Bronchial epithelial cell (primary cell): ENCODE data around the gene EMILIN3. TPM values are rescaled to one million over a fixed set of nuclear protein-coding genes. Genes with fewer than 3 reads are reported as not detected.

Experiments used
- DNase-seq: peaks from one replicate; pipeline ENCODE4 v3.0.0-alpha.2; 2010; ENCODE audit warnings: low read depth
- FAIRE-seq: peaks from 2 replicates; lab custom pipeline; 2011; peaks lifted over from hg19 to GRCh38; lab: Jason Lieb, UNC
- H3K27me3 ChIP-seq: 2 replicates; pipeline ENCODE4 v1.5.1; 2011; ENCODE audit warnings: low read length; ENCODE audit not compliant: control insufficient read depth, insufficient read depth
- H3K36me3 ChIP-seq: 2 replicates; pipeline ENCODE4 v1.5.1; 2011; ENCODE audit warnings: low read length; ENCODE audit not compliant: control insufficient read depth, insufficient read depth
- H3K4me3 ChIP-seq: 2 replicates; pipeline ENCODE4 v1.5.1; 2011; ENCODE audit warnings: mild to moderate bottlenecking, low read depth, low read length, control low read depth
- total RNA-seq: library from RNA; depleted of rRNA; stranded (reverse); fragments of >200 nt; gene quantifications from 2 replicates; pipeline ENCODE4 v1.2.1, GENCODE V29; 2014
- TF ChIP-seq, protein P1 (sequence below): IDR thresholded peaks from 2 replicates; pipeline ENCODE4 v1.5.1; 2011; ENCODE audit warnings: mild to moderate bottlenecking, moderate library complexity, low read length, control low read depth, inconsistent platforms; ENCODE audit not compliant: insufficient read depth, severe bottlenecking

The EMILIN3 gene
- total RNA-seq, 1 donor from 2014 or later: not detected

DNA sequence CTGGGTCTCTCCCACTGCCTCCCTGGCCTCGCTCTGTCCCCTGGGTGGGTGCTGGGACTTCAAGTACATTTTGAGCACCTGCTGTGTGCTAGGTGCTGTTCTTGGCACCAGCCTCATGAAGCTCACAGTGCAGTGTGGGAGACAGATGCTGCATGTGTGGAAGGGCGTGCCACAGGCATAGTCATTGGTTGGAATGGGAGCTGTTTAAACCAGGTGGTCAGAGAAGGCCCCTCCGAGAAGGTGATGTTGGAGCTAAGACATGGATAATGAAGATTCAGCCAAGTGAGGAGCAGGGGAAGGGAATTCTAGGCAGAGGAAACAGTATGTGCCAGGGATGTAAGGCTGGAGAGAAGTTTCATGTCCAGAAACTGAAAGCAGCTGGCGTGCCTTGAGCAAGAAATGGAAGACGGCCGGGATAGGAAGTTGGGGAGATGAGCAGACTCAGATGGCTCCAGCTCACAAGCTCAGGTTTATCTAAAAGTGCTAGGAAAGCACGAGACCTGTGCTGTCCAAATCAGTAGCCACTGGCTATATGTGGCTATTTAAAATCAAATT is 16.1 kb downstream of the EMILIN3 start:
- FAIRE-seq (no peak), DNase-seq (no peak)
- TF ChIP-seq, protein P1, sequence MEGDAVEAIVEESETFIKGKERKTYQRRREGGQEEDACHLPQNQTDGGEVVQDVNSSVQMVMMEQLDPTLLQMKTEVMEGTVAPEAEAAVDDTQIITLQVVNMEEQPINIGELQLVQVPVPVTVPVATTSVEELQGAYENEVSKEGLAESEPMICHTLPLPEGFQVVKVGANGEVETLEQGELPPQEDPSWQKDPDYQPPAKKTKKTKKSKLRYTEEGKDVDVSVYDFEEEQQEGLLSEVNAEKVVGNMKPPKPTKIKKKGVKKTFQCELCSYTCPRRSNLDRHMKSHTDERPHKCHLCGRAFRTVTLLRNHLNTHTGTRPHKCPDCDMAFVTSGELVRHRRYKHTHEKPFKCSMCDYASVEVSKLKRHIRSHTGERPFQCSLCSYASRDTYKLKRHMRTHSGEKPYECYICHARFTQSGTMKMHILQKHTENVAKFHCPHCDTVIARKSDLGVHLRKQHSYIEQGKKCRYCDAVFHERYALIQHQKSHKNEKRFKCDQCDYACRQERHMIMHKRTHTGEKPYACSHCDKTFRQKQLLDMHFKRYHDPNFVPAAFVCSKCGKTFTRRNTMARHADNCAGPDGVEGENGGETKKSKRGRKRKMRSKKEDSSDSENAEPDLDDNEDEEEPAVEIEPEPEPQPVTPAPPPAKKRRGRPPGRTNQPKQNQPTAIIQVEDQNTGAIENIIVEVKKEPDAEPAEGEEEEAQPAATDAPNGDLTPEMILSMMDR: no peak
- Histone ChIP-seq H3K4me3 (no peak overlapping the region), H3K36me3 (peaks cover 33% of the 10 kb centered on the region), H3K27me3 (no peaks in the 10 kb centered on the region)

DNA sequence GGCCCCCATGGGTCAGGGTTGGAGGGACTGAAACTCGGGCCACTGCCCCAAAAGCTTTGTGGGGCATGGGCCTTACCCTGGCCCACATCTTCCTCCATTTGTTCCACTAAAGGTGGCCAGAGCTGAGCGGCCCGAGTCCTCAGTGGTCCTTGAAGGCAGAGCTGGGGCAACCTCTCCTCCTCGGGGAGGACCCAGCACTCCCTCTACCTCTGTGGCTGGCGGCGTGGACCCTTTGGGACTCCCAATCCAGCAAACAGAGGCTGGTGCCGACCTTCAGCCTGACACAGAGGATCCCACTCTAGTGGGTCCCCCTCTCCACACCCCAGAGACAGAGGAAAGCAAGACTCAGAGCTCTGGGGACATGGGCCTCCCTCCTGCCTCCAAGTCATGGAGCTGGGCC is 16.7 kb downstream of the EMILIN3 start:
- no peak for DNase-seq
- no peaks in the 10 kb centered on the region for H3K27me3 ChIP-seq

DNA sequence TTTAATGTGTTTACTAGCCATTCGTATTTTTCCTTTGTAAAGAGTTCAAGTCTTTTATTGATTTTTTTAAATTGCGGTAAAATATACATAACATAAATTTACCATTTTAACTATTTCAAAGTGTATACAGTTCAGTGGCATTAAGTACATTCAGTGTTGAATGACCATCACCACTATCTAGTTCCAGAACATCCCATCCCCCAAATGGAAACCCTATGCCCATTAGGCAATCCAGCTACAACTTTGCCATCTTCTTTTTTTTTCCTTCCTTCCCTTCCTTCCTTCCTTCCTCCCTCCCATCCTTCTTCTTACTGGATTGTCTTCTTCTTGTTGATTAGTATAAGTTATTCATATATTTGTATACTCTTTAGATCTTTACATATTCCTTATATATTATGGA is 17.4 kb downstream of the EMILIN3 start:
- H3K27me3 ChIP-seq: no peaks in the 10 kb centered on the region
- FAIRE-seq (no peak), DNase-seq (no peak)
- H3K4me3 ChIP-seq: no peak overlapping the region
- H3K36me3 ChIP-seq: peaks cover 31% of the 10 kb centered on the region
- TF ChIP-seq, protein P1: no peak

More for the DNA sequence above, 16.7 kb downstream of the EMILIN3 start:
- peaks cover 31% of the 10 kb centered on the region for H3K36me3 ChIP-seq
- H3K4me3 ChIP-seq: no peak overlapping the region
- TF ChIP-seq, protein P1: no peak
- FAIRE-seq: no peak

DNA sequence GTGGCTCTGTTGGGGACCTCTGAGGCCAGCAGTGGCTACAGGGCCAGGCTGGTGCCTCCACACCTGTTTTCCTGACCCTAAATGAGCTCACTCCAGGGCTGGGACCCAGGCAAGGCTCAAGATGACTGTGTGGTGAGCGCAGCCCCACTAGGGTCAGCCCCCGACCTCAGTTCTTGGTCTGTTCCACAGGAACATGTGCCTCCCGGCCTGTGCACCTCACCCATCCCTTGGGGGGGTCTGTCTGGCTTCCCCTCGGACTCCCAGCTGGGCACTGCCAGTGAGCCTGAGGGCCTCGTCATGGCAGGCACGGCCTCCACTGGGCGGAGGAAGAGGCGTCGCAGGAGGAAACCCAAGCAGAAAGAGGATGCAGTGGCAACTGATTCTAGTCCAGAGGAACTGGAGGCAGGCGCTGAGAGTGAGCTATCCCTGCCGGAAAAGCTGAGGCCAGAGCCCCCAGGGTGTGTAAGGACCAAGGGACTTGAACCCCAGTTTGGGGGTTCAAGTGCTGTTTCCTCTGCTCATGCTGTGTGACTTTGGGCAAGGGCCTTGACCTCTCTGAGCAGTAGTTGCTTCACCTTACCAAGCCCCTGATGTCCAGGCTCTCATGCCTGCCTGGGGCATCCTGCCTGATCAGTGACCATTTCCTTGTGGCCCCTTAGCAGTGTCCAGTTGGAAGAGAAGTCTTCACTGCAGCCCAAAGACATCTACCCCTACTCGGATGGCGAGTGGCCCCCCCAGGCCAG is 18.0 kb downstream of the EMILIN3 start:
- TF ChIP-seq, protein P1: no peak
- Histone ChIP-seq H3K36me3 (peaks cover 31% of the 10 kb centered on the region), H3K4me3 (no peak overlapping the region), H3K27me3 (no peaks in the 10 kb centered on the region)
- FAIRE-seq (no peak), DNase-seq (no peak)

DNA sequence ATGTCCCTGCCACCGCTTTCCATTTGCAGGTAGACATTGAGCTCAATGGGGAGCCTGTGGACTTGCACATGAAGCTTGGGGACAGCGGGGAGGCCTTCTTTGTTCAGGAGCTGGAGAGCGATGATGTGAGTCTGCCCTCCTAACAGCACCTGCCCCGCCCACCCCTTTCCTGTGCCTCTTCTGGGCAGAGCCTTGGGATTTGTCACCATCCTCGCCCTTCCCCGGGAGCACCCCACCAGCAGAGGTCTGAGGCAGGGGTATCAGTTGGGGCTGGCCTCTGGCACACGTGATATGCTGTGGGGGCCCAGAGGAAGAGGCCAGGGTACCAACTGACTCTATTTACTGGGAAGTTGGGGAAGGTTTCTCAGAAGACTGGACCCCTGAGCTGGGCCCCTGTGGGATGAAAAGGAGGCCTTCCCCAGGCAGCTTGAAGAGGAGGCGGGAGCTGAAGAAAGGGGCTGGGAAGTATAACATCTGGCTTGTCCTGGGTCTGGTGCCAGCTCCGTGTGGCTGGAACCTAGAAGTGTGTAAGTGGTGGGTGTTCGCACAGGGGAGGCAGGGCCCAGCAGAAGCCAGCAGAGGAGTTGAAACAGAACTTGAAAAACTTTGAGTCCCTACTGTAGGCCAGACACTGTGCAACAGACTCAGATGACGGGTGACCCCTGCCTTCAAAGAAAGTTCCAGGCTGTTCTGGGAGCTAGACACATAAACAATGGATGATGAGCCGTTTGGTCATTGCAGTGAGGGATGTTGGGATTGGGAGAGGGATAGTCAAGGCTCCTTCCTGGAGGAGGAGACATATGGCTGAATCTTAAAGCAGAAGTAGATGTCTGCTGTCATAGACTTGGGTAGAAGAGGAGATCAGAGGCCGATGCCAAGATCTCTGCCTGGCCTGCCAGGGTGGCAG is 18.8 kb downstream of the EMILIN3 start:
- TF ChIP-seq, protein P1: no peak
- Histone ChIP-seq H3K36me3 (peaks cover 28% of the 10 kb centered on the region), H3K4me3 (no peak overlapping the region), H3K27me3 (no peaks in the 10 kb centered on the region)
- DNase-seq (no peak), FAIRE-seq (peak; percentile 81)
